NCI-H526 treated with DMSO at 0.1 percent for 48 hours (cell line): Measurements from ENCODE around the gene RYR1.
"Not testable (repeated sequence)": the region's sequence is repeated elsewhere in the genome, so short reads cannot be mapped to it uniquely, and the experiment has no call there.

Experiments
- DNase-seq: peaks from one replicate; lab custom pipeline; 2025; lab: John Stamatoyannopoulos, UW

Gene RYR1

DNA sequence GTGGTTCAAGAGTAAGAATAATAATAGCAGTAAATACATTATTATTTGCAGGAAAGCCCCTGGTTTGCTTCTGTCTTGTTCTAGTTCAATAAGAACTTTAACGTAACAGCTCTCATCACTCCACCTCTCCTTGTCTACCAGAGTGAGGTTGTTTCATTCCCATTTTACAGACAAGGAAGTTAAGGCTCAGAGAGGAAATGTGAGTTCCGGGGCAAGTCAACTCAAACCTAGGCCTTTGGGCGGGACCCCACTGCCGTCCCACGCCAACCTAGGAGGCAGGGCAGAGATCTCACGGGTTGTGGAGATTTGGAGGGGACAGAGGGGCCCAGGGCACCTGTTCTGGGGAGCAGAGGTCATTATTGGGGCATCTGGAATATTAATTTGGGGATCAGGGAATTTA is 182.8 kb downstream of the RYR1 start:
- DNase-seq = no peak

GRCh38 chr19:38617283-38617763 is 183.8 kb downstream of the RYR1 start:
- DNase-seq = no peak

GRCh38 chr19:38617764-38618589 is 184.5 kb downstream of the RYR1 start, which contains the start of gene MAP4K1:
MAP4K1 (minus strand) TSS chr19:38617953; CDS start chr19:38617895, 58 bp downstream.
- peak; percentile 96 for DNase-seq

GRCh38 chr19:38618590-38619360 is 185.3 kb downstream of the RYR1 start, which contains the start of gene EIF3K:
EIF3K (plus strand) TSS chr19:38619188; CDS start chr19:38619269, 81 bp downstream.
- DNase-seq = peak; percentile 97

GRCh38 chr19:38619361-38620174 is 186.1 kb downstream of the RYR1 start:
- no peak for DNase-seq

- no peak for DNase-seq
Measured at GRCh38 chr19:38624822-38625221, 191.3 kb downstream of the RYR1 start.

GRCh38 chr19:38626401-38626800 is 192.9 kb downstream of the RYR1 start:
- no peak for DNase-seq

DNA sequence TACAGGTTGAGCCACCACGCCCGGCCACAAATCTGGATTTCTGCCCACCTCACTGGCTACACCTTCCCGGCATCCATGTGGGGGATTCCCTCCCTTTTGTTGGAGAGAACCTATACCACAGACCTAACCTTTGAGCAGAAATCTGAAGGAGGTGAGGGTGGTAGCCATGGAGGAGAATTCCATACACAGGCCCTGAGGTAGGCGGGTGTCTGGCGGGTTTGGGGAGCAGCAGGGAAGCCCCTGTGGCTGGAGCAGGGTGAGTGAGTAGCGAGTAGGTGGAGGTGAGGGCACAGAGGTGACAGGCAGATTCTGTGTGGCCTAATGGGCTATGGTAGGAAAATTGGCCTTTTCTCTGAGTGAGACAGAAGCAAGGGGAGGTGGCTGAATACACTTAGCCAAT is 196.1 kb downstream of the RYR1 start:
- no peak for DNase-seq

DNA sequence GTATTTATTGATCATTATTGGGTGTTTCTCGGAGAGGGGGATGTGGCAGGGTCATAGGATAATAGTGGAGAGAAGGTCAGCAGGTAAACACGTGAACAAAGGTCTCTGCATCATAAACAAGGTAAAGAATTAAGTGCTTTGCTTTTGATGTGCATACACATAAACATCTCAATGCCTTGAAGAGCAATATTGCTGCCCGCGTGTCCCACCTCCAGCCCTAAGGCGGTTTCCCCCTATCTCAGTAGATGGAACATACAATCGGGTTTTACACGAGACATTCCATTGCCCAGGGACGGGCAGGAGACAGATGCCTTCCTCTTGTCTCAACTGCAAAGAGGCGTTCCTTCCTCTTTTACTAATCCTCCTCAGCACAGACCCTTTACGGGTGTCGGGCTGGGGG is 197.8 kb downstream of the RYR1 start:
- not testable (repeated sequence) for DNase-seq

- DNase-seq = not testable (repeated sequence)
Measured at GRCh38 chr19:38631811-38632475, 198.5 kb downstream of the RYR1 start.

DNA sequence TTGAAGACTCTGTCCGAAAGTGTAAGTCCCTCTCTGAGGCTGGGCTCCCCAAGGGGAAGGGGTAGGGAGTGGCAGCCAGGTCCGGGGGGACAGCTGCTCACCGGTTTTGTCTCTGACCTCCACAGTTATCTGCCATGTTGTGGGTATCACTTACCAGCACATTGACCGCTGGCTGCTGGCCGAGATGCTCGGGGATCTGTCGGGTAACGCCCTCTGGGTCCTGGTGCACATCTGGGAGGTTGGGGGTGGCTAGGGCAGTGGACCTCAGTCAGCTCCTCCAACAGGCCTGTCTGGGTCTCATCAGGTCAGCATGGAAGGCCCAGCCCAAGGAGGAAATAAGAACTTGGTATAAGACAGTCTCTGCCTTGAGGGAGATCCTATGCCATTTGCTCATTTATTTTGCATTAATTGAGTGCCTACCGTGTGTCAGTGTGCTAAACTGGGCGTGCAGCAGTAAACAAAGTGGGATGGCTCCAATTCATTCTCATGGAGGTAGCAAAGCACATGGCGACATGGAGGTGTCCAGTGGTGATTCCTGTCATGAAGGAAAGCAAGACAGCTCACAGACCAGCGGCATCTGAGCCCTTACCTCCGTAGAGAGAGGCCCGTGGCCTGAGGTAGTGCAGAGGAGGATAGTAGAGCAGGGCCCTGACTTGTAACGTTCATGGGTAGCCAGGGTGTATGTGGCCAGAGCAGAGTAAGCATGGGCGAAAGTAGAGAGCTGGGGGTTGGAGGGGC is 199.2 kb downstream of the RYR1 start:
- no peak for DNase-seq

GRCh38 chr19:38634757-38635482 is 201.4 kb downstream of the RYR1 start:
- peak; percentile 10 for DNase-seq

- no peak for DNase-seq
Measured at GRCh38 chr19:38635483-38636399, 202.2 kb downstream of the RYR1 start.
